ENCODE measurements around the gene GATM. TPM values are rescaled to one million over a fixed set of nuclear protein-coding genes. Genes with fewer than 3 reads are reported as not detected.

The GATM gene
- total and polyA plus RNA-seq, 3 donors from 2014 or later, result 147 to 446 (median 386) TPM

- H3K27ac ChIP-seq, result no peak overlapping the region
- no peaks in the 10 kb centered on the region for H3K27me3 ChIP-seq
- DNase-seq, result no peak
- no peak overlapping the region for H3K4me3 ChIP-seq
- no peaks in the 10 kb centered on the region for H3K4me1 ChIP-seq
- intact Hi-C loops (cut with DNase I; ENCODE audit: low total_unique reads), result no loop called here
- no peaks in the 10 kb centered on the region for H3K9me3 ChIP-seq
- 68 to 76% methylated on average over 4 of the region's 4 CpGs for WGBS, 2 donors
- no peaks in the 10 kb centered on the region for H3K36me3 ChIP-seq (ENCODE audit: low read depth, missing control alignments)
- TF ChIP-seq CTCF (IDR thresholded peaks at IDR 0.05), result no peak
- no peak for TF ChIP-seq POLR2A (IDR thresholded peaks at IDR 0.05)
Measured at GRCh38 chr15:45363334-45363733, 15.0 kb downstream of the GATM start.

DNA sequence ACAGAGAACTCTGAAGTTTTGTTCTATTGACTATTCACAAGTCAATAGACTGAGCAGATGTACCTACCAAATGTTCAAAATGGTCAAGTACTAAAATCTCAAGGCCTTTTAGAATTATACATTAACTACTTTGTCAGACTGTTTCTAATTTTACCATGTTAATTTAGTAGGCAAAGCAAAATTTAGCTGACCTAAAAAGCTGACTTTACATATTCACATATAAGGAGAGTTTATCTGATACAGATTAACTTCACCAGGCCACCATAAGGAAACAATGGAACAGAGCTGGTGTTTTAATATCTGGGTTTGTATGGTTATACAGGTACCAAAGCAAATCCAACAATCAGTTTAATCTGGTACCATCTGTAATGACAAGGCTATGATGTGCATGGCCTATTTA, 15.9 kb downstream of the GATM start:
- Histone ChIP-seq H3K27ac (no peak overlapping the region), H3K9me3 (no peaks in the 10 kb centered on the region), H3K4me3 (no peak overlapping the region), H3K36me3 (ENCODE audit: low read depth, missing control alignments) (no peaks in the 10 kb centered on the region), H3K27me3 (no peaks in the 10 kb centered on the region), H3K4me1 (no peaks in the 10 kb centered on the region)
- no peak for DNase-seq
- intact Hi-C loops (cut with DNase I; ENCODE audit: low total_unique reads), result no loop called here
- TF ChIP-seq CTCF (IDR thresholded peaks at IDR 0.05), result no peak
- no peak for TF ChIP-seq POLR2A (IDR thresholded peaks at IDR 0.05)

DNA sequence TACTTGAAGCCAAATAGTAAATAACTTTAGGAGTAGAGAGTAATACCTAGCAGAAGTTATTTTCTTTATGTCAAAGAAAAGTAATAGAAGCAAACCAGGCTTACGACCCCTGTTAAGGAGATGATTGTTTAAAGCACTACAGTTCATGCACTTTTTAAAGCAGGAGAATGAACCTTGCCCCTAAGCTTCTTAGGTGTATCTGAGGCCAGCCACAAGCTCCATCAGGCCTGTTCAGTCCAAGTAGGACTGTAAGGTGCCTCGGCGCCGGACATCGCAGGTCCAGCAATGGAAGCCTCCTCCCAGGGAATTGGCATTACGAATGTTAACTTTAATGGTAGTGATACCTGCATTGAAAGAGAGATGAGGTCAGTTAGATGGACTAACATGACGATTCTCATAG, 16.5 kb downstream of the GATM start:
- H3K9me3 ChIP-seq, result no peaks in the 10 kb centered on the region
- TF ChIP-seq POLR2A (IDR thresholded peaks at IDR 0.05) (no peak), CTCF (IDR thresholded peaks at IDR 0.05) (no peak)
- no peak for DNase-seq
- H3K4me3 ChIP-seq, result no peak overlapping the region
- H3K36me3 ChIP-seq (ENCODE audit: low read depth, missing control alignments), result no peaks in the 10 kb centered on the region
- no peak overlapping the region for H3K27ac ChIP-seq
- intact Hi-C loops (cut with DNase I; ENCODE audit: low total_unique reads), result no loop called here
- WGBS, 2 donors, result 94 to 95% methylated on average over 7 of the region's 7 CpGs
- no peaks in the 10 kb centered on the region for H3K4me1 ChIP-seq
- H3K27me3 ChIP-seq, result no peaks in the 10 kb centered on the region

- TF ChIP-seq CTCF (IDR thresholded peaks at IDR 0.05) (no peak), POLR2A (IDR thresholded peaks at IDR 0.05) (no peak)
- no peaks in the 10 kb centered on the region for H3K9me3 ChIP-seq
- no peaks in the 10 kb centered on the region for H3K27me3 ChIP-seq
- intact Hi-C loops (cut with DNase I; ENCODE audit: low total_unique reads), result no loop called here
- no peaks in the 10 kb centered on the region for H3K36me3 ChIP-seq (ENCODE audit: low read depth, missing control alignments)
- H3K4me1 ChIP-seq, result no peaks in the 10 kb centered on the region
- no peak overlapping the region for H3K4me3 ChIP-seq
- 94 to 95% methylated on average over 2 of the region's 2 CpGs for WGBS, 2 donors
- DNase-seq, result no peak
- H3K27ac ChIP-seq, result no peak overlapping the region
Measured at GRCh38 chr15:45355860-45356259, 22.5 kb downstream of the GATM start.

DNA sequence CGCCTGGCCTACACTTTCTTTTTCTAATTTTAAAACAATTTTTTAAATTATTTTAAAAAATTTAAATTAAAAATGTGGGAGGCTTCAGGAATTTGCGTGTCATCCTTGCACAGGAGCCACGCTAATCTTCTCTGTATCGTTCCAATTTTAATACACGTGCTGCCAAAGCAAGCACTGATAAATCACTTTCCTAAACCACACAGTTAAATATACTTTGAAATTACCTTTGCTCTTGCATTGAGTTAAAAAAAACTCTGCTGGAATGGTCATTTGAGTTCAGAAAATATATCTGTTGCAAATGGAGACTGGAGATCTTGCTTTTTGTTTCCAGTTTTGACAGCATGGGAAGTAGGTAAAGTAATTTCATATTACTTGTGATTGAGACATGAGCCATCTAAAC, 23.6 kb downstream of the GATM start:
- no peaks in the 10 kb centered on the region for H3K36me3 ChIP-seq (ENCODE audit: low read depth, missing control alignments)
- no peaks in the 10 kb centered on the region for H3K4me1 ChIP-seq
- intact Hi-C loops (cut with DNase I; ENCODE audit: low total_unique reads), result no loop called here
- no peak for TF ChIP-seq POLR2A (IDR thresholded peaks at IDR 0.05)
- no peak for TF ChIP-seq CTCF (IDR thresholded peaks at IDR 0.05)
- H3K4me3 ChIP-seq, result no peak overlapping the region
- H3K27me3 ChIP-seq, result no peaks in the 10 kb centered on the region
- no peaks in the 10 kb centered on the region for H3K9me3 ChIP-seq
- no peak for DNase-seq
- no peak overlapping the region for H3K27ac ChIP-seq
- WGBS, 2 donors, result 71 to 75% methylated on average over 5 of the region's 5 CpGs

All from testis (tissue), 3 donors.